GM19238 (cell line): ENCODE results near the gene GPR161.

Source experiments
- DNase-seq: peaks from one replicate; pipeline ENCODE4 v3.0.0; 2011; ENCODE audit warnings: low spot score; ENCODE audit not compliant: insufficient read length

Gene GPR161

DNA sequence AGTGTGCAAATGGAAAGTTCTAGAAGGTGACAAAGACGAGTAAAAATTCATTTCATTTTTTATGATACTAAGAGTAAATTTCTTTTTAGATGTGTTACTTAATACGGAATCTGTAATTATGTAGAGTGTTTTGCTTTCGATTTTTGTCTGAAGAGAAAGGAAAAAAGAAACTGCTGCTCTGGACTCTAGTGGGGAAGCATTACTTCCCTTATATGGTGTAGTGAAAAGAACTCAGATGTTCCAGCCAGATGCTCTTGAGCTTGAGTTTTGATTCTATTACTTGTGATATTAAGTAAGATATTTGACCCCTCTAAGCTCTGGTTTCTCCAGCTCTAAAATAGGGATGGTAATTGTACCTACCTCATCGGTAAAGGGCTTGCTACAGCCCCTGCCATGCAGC lies 12.2 kb upstream of the GPR161 start:
- DNase-seq, result no peak

DNA sequence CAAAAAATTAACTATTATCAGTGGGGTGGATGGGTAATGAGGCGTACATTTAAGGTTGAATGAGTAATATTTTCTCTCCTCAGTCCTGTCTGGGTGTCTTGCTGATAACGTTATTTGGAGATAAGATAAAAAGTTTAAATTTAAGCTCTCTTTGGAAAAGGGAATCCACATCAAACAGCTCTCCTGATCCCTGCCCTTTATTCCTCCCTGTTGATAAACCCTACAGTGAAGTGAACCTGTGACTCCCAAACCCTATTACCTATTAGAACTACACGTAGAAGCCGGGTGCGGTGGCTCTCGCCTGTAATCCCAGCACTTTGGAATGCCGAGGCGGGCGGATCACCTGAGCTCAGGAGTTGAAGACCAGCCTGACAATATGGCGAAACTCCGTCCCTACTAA lies 9.9 kb upstream of the GPR161 start:
- no peak for DNase-seq

DNA sequence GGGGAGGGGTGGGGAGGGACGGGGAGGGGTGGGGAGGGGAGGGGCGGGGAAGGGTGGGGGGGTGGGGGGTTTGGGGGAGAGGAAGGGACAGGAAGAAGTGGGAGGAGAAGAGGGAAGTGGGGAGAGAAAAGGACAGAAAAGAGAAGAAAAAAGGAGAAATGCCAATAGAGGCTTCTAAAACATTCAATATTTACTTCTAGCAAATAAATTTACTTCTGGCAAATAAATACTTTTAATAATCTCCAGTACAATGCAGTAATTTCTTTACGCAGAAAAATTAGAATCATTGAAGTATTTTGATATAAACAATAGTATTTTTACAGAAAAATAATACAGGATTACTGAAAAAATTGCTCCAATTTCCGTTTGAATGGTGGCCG lies 9.4 kb upstream of the GPR161 start:
- no peak for DNase-seq

DNA sequence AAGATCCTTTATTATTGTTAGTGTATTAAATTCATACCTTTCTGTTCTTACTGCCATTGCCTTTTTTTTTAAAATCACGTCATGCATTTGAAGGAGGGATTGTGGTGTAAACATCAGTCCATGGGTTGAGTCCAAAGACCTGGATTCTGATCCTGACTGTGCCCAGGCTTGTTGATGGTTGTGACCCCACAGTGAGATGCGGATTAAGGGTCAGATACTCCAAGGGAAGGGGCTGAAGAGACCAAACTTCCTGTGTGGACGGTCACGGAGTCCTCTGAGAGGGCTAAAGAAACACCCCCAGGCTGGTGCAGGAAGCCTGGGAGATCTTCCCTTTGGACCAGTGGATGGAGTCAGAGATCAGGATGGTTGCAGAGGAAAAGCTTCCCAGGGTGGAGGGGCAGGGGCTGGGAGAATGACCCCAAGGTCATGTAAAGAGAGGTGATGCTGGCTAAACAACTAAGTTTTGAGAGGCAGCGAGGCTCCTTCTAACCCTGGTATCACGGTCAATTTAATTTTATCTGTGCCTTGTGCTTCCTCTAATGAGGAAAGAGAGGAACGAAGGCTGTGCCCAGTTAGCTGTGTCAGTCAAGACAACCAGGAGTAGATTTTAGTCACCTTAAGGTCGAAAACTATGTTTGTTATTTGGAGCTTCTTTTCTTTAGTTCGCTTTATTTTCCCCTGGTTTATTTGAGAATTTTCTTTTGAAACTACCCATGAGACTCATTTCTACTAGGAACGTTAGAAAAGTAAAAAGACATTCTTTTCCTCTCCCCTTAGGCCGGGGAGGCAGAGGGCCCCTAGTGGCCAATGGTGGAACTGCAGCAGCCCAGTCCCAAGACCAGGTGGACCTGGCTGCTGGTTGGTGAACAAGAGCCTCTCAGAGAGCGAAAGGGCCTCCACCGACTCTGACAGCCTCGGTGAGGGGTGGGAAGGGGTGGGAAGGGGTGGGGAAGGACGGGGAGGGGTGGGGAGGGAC lies 8.7 kb upstream of the GPR161 start:
- peak; percentile 78 for DNase-seq

DNA sequence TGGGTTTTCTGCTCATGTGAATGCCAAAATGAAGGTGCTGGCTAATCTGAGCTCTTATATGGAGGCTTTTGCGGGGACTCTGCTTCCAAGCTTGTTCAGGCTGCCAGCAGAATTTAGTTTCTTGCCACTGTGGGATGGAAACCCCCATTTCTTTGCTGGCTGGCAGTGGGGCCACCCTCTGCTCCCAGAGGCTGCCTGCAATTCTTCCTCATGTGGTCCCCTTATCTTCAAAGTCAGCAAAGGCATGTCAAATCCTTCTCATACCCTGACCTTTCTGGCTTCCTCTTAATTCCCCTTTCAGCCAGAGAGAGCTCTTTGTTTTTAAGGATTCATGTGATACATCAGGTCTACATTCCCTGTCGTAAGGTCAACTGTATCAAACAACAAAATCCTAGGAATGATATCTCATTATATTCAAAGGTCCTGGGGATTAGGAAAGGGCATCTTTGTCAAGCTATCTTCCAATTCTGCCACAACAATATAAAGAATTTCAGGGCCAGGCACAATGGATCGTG lies 5.2 kb upstream of the GPR161 start:
- no peak for DNase-seq

DNA sequence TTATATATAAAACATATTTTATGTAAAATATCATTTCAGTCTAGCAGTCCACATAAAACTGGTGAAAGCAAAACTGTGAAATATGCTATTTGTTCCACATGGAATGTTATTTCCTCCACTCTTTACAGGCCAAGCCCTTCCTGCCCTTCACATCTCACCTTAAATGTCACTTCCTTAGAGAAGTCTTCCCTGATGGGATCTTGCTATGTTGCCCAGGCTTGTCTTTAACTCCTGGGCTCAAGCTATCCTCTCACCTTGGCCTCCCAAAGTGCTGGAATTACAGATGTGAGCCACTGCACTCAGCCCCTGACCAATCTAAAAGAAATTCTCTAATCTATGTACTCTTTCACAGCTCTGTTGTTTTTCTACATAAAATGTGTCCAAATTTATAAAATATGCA lies 2.3 kb upstream of the GPR161 start:
- no peak for DNase-seq

DNA sequence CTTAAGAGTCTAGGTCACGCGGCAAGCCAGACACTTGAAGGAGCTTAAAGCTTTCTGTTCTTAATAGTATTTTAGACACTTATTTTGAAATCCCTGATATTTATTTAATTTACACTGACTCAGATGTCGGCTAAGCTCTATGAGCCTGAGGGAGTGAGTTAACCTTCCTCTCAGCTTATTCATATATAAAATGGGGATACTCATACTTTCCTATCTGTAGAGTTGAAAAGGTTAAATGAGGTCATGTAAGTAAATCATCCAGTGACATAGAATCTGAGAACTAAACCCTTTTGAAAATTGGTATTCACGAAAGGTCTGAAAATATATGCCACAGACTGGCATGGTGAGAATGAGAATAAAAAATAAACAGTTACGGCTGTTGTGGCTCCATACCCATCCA lies 1.4 kb upstream of the GPR161 start:
- no peak for DNase-seq

DNA sequence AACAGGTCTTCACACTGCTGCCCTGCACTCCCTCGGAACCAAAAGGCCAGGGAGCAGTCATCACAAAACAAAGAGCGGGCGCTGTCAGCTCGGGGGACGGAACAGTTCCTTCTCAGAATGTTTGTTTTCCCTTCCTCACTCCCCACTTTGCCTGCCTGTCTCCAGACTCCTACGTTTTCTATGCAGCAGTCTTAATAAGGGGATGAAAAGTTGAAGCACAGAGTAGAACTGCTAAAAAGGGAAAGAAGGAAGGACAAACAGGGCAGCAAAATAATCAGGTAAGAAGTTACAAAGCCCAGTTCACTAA lies 738 bp upstream of the GPR161 start:
- DNase-seq, result no peak

DNA sequence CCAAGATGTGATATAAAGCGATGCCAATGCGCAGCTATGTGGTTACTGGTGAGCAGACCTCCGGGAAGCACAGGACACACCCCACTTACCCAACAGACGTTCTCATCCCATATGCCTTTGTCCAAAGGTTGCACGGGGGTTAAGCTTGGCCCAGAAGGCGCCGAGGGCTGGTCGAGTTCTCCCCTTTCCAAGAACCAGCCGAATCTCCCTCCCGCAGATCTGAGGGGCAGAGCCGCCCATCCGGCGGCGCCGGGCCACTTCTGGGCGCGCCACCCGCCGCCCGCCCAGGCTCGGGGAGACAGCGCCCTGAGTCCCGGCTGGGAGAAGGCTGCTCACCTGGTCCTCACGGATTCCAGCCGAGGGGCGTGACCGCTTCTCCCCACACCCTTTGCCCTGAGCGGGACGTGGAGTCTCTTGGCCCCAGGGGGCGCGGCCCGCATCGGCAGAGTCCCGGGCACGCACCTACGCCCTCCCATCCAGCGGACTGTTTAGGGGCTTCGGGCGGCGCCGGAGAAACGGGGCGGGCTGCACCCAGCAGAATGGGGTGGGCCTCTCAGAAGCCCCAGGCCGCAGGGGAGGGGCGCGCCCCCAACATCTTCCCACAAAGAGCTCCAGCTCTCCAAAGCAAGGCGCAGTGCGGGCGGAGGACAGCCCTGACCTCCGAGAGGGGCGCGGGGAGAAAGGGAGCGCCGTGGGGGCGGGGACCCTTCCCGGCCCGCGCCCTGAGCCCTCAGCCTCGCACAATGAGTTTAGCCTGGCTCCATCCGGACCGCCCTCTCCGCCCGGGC lies 615 bp downstream of the GPR161 start:
- no peak for DNase-seq

DNA sequence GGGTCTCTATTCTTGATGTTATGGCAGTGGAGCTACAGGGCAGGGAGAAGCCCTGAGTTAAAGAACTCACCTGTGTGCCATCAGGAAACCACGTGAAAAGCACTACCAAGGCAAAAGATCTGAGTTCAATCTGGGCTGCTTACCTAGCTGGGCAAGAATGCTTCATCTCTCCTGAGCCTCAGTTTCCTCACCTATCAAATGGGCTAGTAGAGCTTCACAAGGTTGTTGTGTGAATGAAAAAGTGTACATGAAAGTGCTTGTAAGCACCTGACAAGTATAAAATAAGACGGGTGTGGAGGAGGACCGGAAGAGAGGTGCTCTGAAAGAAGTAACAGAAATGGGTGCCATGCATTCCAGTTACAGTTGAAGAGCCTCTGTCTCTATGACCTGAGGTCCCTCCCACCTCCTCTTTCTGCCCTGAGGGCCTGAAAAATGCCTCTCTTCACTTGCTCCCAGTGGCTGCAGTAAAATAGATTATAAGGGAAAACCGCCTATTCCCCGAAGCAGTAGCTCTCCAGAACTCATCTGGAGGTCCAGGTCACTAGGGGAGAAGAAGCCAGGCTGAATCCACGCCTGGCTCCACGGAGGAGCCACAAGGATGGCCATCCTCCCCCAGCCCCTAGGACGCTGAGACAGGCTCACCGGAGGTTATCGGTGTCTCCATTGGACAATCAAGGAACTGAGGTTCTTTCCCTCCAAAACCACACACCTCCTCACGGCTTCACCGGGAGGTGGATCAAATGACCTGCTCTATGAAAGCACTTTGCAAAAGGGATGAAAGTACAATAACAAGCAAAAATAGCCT lies 1.4 kb downstream of the GPR161 start:
- DNase-seq, result no peak

DNA sequence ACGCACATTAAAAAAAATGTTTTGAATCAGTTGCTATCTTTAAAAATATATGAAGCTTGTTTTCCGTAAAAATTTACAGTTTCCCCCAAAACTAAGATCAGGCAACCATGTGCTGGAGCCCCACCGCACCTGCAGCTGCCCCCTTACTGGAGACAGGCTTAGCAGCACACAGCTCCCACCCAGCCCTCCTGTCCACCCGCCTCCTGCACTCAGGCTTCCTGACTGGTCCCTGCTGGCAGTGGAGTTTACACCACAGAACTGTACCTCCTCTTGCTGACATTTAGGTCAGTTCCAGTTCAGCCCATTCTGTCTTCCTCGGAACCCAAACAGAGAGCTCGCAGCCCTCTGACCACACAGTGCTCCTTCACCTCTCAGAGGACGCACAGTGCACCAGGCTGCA lies 2.1 kb downstream of the GPR161 start:
- no peak for DNase-seq

DNA sequence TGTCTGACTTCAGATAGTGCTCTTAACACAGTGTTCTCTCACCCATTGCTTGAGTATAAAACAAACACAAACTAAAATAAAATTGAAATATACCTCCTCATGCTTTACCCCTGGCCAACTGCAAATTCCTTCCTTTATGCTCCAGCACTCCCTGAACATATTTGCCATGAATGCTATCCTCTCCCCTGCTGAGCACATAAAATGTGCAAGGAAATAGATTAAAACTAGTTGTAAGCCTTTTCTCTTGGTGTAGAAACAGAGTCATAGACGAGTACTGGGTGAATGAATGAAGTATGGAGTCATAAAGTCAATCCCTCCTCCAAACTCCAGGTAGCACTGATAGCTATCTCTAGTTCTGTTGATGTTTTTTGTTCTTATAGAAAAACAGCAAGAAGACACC lies 2.6 kb downstream of the GPR161 start:
- no peak for DNase-seq

DNA sequence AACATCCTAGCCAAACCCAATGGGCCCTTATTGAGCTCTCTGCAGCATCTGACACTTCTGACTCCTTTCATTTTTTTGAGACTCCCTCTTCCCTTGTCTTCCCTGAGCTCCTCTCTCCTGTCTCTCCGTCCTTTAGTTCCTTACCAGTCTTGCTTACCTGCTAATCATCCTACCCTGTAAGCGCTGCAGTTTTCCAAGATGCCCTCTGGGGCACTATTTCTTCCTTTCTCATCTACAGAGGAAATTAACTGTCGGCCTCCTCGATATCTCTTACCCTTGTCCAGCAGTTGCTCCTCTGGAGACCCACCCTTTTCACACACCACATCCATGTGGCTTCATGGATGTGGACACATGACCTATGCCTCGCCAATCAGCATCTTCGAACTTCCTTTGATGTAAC lies 6.8 kb downstream of the GPR161 start:
- no peak for DNase-seq

DNA sequence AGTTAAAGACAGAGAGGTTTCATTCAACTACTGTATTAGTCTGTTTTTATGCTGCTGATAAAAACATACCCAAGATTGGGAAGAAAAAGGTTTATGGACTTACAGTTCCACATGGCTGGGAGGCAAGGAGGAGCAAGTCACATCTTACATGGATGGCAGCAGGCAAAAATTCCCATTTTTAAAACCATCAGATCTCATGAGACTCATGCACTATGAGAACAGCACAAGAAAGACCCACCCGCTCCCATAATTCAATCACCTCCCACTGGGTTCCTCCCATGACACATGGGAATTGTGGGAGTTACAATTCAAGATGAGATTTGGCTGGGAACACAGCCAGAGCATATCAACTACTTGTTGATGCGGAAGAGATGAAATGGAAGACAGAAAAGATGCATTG lies 9.2 kb downstream of the GPR161 start:
- DNase-seq, result no peak

DNA sequence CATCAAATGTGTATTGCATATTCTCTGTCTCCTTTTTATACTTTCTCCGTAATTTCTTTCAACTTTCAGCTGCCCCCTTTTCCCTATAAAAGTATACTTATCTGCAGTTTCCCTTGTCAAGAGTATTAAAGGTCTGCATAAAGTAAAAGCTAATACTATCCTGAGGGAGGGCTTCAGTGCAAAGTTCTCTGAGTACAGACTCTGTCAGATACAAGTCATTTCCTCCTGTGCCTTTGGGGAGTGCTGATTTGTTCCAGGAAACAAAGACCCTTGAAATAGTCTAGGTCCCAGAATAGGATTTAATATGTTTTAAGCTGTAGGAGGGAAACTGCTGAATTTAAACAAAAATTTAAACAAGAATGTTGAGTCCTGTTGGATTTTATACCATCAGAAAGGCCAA lies 11.7 kb downstream of the GPR161 start:
- DNase-seq, result no peak

DNA sequence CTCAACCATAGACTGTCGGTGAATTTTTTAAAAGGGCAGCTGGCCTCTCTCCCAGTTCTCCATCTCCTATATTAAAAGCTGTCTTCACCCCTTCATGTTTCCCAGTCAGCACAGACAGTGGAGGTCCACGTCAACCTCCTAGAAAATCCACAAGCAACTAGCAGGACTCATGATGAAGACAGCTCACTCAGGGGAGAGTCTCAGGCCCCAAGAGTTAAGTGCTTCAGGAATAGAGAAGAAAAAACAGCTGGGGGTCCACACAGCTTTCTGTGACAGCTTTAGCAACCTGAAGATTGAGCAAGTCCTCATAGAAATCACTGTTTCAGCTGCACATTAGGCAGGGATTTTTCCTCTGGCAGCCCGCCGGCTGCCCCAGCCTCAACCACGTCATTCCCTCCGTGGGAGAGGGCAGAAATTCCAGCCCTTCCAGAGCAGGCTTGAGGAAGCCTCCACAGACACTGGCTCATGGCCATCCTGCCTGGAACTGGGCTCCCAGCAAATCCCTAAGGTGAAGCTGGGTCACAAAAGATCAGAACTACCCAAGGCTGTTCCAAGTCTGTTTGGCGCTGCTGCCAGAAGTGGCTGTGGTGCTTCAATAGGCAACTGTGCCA lies 15.2 kb downstream of the GPR161 start:
- DNase-seq, result no peak

DNA sequence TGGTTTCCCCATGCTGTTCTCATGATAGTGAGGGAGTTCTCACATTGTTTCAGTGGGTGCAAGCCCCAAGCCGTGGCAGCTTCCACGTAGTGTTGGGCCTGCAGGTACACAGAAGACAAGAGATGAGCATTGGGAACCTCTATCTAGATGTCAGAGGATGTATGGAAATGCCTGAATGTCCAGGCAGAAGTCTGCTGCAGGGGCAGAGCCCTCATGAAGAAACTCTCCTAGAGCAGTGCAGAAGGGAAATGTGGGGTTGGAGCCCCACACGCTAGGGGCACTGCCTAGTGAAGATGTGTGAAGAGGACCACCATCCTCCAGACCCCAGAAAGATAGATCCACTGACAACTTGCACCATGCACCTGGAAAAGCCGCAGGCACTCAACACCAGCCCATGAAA lies 17.0 kb downstream of the GPR161 start:
- no peak for DNase-seq

DNA sequence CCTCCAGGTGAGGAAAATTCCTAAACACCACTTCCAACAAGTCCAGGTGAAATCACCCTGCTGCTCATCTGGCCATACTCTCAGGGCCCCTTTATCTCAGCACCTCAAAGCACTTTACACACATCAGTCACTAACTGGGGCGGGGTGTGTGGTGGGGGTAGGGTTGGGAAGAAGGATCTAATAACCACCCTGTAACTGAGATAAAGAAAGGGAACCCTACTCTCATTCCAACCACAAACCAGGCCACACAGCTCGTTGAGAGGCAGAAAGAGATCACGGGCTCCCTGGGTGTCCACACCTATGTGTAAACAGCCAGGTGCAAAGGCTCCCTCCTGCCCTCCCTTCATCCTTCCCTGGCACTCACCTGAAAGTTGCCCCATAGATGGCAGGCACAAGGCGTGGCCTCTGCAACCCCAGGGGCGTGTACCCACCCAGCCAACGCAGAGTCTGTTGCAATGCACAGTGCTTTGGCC lies 20.4 kb downstream of the GPR161 start:
- DNase-seq, result no peak

DNA sequence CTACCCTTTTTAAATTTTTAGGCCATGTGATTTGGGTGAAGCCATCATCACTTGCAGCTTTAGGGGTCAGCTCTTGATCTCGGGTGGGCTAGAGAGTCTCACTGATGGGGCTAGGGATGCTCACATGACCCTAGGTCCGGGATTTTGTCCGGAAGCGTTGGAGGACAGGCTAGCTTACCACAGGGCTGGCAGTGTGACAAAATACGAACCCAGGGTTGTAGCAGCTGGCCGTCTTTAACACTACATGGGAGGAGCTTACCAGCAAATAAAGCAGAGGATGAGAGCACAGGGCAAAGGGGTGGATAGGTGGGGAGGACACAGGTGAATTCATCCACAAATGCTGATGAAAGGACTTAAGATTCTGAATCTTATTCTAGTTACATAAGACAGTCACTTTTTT lies 21.9 kb downstream of the GPR161 start:
- no peak for DNase-seq

DNA sequence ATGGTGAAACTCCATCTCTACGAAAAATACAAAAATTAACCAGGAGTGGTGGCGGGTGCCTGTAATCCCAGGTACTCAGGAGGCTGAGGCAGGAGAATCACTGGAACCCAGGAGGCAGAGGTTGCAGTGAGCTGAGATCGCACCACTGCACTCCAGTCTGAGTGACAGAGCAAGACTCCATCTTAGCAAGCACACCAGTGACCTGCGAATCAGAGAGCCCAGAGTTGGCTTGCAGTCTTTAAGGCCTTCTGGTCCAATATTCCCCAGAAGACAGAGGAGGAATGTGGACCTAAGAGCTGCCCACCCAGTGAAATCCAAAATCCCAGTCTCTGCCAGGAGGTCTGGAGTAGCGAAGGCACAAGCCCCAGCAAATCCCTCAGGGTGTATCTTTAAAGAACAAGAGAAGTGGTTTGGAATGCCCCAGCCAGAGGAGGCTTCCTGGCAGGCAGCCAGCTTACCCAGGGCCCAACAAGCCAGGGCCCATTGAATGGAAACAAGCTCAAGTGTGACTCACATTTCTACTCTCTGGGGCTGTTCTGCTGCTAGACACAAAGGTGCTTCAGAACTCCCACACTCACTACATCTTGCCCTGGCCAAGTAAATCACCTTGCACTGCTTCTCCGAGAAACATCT lies 23.9 kb downstream of the GPR161 start:
- no peak for DNase-seq
